HPDE6-E6E7 (cell line): ENCODE data around the gene ZFHX3.
"Not testable (repeated sequence)": the region's sequence is repeated elsewhere in the genome, so short reads cannot be mapped to it uniquely, and the experiment has no call there.

Source experiments
- DNase-seq: peaks from one replicate; pipeline ENCODE4 v3.0.0; 2011; ENCODE audit warnings: missing footprints; ENCODE audit errors: extremely low spot score

ZFHX3 gene

GRCh38 chr16:73047536-73048291 lies at the start of gene ZFHX3:
TSS of gene ZFHX3 (minus strand) at chr16:73048128. CDS start at chr16:72960145, 87,983 bp downstream.
- no peak for DNase-seq

- no peak for DNase-seq
These were observed 48.6 kb upstream of the ZFHX3 start for GRCh38 chr16:73096510-73096909.

GRCh38 chr16:73095885-73096421 lies 48.0 kb upstream of the ZFHX3 start:
- DNase-seq: no peak

- DNase-seq: no peak
These were observed 47.4 kb upstream of the ZFHX3 start for GRCh38 chr16:73095142-73095820.

- DNase-seq: no peak
These were observed 46.4 kb upstream of the ZFHX3 start for GRCh38 chr16:73094371-73094770.

GRCh38 chr16:73093146-73094144 lies 45.5 kb upstream of the ZFHX3 start:
- no peak for DNase-seq

GRCh38 chr16:73092236-73092781 lies 44.4 kb upstream of the ZFHX3 start:
- no peak for DNase-seq

- no peak for DNase-seq
These were observed 43.2 kb upstream of the ZFHX3 start for GRCh38 chr16:73091174-73091573.

GRCh38 chr16:73089420-73089819 lies 41.5 kb upstream of the ZFHX3 start:
- DNase-seq: no peak

GRCh38 chr16:73086108-73086507 lies 38.2 kb upstream of the ZFHX3 start:
- DNase-seq: no peak

- no peak for DNase-seq
These were observed 35.3 kb upstream of the ZFHX3 start for GRCh38 chr16:73083271-73083670.

- DNase-seq: peak; percentile 73
These were observed 34.7 kb upstream of the ZFHX3 start for GRCh38 chr16:73082634-73083051.

GRCh38 chr16:73080931-73081330 lies 33.0 kb upstream of the ZFHX3 start:
- no peak for DNase-seq

GRCh38 chr16:73076324-73076810 lies 28.4 kb upstream of the ZFHX3 start:
- DNase-seq: no peak

GRCh38 chr16:73074382-73074781 lies 26.5 kb upstream of the ZFHX3 start:
- DNase-seq: no peak

- DNase-seq: not testable (repeated sequence)
These were observed 24.1 kb upstream of the ZFHX3 start for GRCh38 chr16:73072051-73072450.

GRCh38 chr16:73071131-73071940 lies 23.4 kb upstream of the ZFHX3 start:
- DNase-seq: no peak

GRCh38 chr16:73069581-73070262 lies 21.8 kb upstream of the ZFHX3 start:
- DNase-seq: no peak

GRCh38 chr16:73068541-73069401 lies 20.8 kb upstream of the ZFHX3 start:
- DNase-seq: peak; percentile 97
